SH-SY5Y (cell line): ENCODE measurements around the gene CSN1S1.

Source experiments
- GATA2 ChIP-seq: IDR thresholded peaks from 2 replicates; pipeline ENCODE4 v1.6.1; 2011; ENCODE audit warnings: mild to moderate bottlenecking, low read depth, low read length
- GATA3 ChIP-seq: IDR thresholded peaks from 2 replicates; pipeline ENCODE4 v1.6.1; 2011; ENCODE audit warnings: low read depth, mild to moderate bottlenecking, low read length, moderate library complexity

DNA sequence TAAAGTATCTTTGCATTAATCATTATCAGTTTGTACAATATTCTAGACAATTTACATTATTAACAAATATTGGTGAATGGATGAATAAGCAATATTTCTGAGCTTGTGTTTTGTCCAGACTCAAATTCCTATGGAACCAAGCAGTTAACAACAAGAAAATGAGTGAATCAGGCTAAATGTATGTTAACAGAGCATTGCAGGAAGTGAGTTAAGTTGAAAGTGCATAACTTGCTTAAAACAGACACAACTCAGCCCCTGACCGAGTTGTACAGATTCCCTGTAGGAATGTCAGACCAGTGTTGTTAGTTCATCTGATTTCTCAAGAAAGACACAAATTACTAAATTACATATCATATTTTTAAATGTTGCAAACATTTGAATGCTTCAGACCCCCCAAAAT is 23.7 kb upstream of the CSN1S1 start:
- TF ChIP-seq GATA2 = no peak
- TF ChIP-seq GATA3 = no peak
